Measurements from ENCODE around the gene DLAT.

DLAT gene

GRCh38 chr11:112024773-112025678 is at the start of gene DLAT:
Gene DLAT, plus strand, starts transcription at chr11:112025408. Its CDS starts 65 bp downstream, at chr11:112025473.
- DNase-seq (ENCODE audit: low spot score), result peak; percentile 89

GRCh38 chr11:111976119-111976766 is 49.0 kb upstream of the DLAT start:
- no peak for DNase-seq (ENCODE audit: low spot score)

DNA sequence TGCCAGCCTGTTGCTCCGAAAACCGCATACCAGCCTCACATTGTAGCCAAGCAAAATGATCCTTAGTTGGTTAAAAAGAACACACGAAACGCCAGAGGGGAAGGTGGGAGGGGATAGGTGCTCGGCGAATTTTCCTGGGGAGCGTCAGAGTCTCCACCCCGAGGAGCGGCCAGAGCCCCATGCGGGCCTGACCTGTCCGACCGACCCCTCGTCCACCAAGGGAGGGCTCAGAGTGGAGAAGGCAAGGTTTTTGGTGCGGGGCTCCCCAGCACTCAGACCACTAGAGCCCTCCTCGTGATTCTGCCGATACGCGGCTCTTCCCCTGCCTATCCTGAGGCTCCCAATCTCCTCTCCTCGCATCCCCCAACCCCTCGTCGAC is 48.5 kb upstream of the DLAT start:
- DNase-seq (ENCODE audit: low spot score), result no peak

DNA sequence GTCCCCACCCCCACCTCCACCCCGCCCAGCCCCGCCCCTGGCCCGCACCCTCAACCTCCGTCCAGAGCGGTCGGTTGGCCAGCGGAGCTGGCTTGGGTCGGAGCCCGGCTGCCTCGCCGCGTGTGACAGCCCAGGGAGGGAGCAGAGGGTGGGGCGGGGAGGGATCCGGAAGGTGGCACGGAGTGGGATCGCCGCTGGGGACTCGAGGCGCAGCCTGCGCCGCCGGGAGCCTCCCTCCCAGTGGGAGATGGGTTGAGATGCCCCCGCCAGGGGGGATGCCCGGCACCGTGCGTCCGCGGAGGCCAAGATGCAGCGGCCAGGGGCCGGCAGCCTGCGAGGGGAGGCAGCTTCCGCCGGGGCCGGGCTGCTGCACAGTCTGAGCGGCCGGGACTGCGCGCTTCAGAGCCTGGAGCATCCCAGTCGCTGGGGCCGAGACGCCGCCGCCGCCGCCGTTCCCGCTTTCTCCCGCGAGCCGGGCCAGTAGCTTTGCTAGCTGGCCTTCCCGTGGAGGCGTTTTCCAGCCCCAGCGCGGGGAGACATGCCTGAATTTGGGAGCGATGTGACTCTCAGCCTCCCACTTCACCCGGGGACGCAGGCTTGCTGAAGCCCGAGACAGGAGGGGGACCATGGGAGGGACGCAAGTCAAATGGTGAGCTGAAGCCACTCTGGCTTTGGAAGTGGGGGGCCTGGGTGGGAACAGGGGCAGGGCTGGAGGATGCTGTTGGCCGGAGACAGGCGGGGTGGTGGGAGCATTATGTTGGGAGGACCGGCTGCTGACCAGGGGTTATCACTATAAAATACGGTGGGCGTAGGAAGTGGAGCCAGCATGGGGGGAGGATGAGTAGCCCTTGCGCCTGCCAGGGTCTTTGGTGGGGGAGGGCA is 47.8 kb upstream of the DLAT start:
- no peak for DNase-seq (ENCODE audit: low spot score)

GRCh38 chr11:111978028-111978771 is 47.0 kb upstream of the DLAT start:
- DNase-seq (ENCODE audit: low spot score), result no peak

GRCh38 chr11:111980062-111980461 is 45.1 kb upstream of the DLAT start:
- no peak for DNase-seq (ENCODE audit: low spot score)

- no peak for DNase-seq (ENCODE audit: low spot score)
Observed at GRCh38 chr11:111981270-111981669, 43.9 kb upstream of the DLAT start.

- peak; percentile 59 for DNase-seq (ENCODE audit: low spot score)
Observed at GRCh38 chr11:111982019-111982464, 43.2 kb upstream of the DLAT start.

- DNase-seq (ENCODE audit: low spot score), result no peak
Observed at GRCh38 chr11:111982541-111983186, 42.5 kb upstream of the DLAT start.

DNA sequence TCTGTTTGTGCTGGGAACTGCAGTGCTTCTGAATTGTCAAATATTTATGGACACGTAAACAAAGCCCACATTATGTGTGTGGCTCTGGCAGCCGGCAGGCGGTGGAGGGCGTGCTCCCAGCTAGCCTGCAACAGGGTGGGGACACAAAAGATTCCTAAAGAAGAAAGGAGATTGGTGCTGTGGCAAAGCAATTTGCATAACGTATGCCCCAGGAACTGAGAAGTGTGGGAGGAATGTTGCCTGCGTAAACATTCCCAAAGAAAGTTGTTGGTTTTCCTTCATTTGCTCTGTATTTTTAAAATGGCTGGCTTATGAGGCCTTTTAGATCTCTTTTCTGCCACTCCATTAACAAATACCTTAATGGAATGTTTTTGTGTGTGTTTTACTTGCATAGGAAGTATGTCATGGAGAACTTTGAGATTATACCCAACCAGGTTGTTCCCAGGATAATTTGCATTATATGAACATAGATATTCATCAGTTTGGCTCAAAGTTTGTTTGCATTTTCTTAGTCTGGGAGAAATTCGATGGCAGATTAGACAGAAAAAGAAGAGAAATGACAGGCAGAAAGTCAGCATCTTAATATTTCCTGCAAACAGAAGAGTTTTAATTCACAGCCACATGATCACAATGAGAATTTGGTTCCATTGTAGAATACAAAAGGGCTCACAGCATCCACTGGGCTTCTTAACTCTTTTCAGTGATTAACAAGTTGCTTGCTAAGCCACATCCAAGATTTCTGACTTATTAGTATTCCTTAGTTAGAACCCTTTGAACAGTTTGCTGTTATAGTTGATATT is 41.8 kb upstream of the DLAT start:
- no peak for DNase-seq (ENCODE audit: low spot score)

DNA sequence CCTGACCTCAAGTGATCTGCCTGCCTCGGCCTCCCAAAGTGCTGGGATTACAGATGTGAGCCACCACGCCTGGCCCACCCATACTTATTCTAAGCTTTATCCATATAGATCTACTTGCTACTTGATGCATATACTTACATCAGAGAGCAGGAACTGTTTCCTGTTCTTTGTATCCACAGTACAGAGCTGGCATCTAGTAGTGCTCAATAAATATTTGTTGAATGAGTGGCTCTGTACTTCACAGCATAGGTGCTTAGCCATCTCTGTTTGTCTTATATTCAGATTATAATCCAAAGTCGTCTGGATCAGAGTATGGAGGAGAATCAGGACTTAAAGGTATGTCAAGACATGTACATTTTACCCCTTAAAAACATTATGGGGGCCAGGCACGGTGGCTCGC is 38.6 kb upstream of the DLAT start:
- DNase-seq (ENCODE audit: low spot score), result no peak

DNA sequence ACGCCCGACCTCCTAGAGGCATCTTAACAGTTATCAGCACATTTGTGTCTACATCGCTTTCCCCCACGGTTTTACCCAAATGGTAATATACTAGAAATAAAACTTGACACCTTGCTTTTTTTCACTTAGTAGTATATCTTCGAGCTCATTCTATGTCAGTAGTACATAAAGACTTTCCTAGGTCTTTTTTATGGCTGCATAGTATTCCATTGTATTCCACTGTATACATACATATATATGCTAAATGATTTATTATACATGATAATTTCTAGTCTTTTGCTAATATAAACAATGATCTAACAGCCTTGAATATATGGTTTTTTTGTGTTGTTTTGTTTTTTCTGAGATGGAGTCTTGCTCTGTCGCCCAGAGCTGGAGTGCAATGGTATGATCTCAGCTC is 34.8 kb upstream of the DLAT start:
- DNase-seq (ENCODE audit: low spot score), result no peak

DNA sequence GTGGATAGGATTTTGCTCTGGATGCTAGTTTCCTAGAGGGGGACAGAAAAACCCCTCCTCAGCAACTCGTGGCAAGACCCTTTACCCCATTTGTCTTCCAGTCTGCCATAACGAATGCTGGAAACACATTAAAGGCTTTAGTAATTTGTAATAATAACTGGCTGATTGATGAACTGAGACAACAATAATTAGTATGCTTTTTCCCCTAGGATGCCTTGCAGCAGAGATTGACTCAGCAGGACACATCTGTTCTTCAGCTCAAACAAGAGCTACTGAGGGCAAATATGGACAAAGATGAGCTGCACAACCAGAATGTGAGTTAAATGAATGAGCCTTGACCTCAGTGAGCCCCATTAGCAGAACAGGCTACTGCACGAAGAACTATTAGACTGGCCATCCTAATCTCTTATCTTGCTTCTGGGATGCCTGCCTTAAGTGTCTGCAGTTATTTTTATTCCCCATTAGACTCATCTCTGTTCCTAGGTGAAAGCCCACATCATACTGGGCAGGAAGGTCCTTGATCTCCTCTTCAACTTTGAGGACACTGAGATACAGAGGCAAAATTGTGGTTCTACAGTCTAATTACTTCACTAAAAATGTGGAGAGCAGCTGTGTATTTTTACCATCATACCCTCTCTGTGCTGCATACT is 32.9 kb upstream of the DLAT start:
- DNase-seq (ENCODE audit: low spot score), result no peak

DNA sequence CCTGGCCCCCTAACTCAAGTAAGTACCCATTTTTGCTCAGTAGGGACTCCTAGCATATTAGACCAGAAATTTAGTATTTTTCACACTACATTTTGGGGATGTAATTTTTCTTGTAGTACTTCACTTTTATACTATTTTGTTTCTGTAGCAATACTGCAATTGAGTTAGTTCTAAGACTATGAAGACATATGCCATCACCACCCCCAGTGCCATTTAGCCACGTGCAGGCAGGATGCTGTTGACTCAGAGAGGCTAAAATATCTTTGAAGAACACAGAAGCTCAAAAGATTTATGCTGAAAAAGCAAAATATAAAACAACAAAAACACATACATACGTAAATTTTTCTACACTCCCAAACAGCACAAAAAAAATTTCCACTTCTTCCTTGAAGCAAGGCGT is 29.1 kb upstream of the DLAT start:
- no peak for DNase-seq (ENCODE audit: low spot score)

- peak; percentile 23 for DNase-seq (ENCODE audit: low spot score)
Observed at GRCh38 chr11:111996669-111997068, 28.5 kb upstream of the DLAT start.

GRCh38 chr11:111999111-111999510 is 26.1 kb upstream of the DLAT start:
- DNase-seq (ENCODE audit: low spot score), result no peak

GRCh38 chr11:112000703-112001102 is 24.5 kb upstream of the DLAT start:
- DNase-seq (ENCODE audit: low spot score), result no peak

DNA sequence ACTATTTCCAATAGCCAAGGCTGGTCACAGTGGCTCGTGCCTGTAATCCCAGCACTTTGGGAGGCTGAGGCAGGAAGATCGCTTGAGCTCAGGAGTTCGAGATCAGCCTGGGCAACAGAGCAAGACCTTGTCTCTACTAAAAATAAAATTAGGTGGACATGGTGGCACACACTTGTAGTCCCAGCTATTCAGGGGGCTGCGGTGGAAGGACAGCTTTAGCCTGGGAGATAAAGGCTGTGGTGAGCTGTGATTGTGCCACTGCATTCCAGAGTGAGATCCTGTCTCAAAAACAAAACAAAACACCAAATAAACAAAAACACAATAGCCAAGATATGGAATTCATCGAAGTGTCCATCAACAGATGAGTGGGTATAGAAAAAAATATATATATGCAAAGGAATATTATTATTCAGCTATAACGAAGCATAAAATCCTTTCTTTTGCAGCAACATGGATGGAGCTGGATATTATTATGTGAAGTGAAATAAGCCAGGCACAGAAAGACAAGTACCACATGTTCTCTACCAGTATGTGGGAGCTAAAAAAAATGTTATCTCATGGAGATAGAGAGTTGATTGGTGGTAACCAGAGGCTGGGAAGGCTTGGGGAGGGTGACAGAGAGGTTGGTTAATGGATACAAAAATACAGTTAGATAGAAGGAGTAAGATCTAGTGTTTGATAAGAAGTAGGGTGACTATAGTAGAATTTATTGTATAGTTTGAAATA is 22.6 kb upstream of the DLAT start:
- DNase-seq (ENCODE audit: low spot score), result no peak

DNA sequence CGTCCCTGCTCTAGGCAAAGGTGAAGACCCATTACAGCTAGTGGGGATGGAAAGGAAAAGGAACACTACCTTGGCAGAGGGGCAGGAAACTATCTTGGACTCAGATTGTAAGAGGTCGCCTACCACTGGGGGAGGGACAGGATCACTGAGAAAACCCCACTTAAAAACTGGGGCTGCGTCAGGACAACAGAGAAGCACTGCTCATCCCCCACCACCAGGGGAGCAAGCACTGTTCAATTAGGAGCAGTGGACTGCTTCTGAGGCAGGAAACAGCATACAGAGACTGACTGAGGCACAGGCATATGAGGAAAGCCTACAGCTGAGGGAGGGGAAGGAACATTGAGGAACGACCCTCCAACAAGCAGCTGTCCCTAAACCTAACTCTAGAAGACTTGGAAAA is 20.8 kb upstream of the DLAT start:
- DNase-seq (ENCODE audit: low spot score), result peak; percentile 81

Data from NAMALWA (cell line).